ENCODE measurements around the gene PPP2R3B.

Gene PPP2R3B

GRCh38 chrX:314049-314448 is 72.7 kb downstream of the PPP2R3B start:
- CTCF ChIA-PET, result no interaction called here
- DNase-seq (ENCODE audit: extremely low spot score), result no peak
- POLR2A ChIA-PET, result no interaction called here
- no peak for TF ChIP-seq CTCF (IDR thresholded peaks at IDR 0.05; ENCODE audit: control extremely low read depth, extremely low read depth, low read depth, missing control alignments)

- ChIA-PET CTCF (no interaction called here), POLR2A (no interaction called here)
- no peak for DNase-seq (ENCODE audit: extremely low spot score)
- TF ChIP-seq CTCF (IDR thresholded peaks at IDR 0.05; ENCODE audit: control extremely low read depth, extremely low read depth, low read depth, missing control alignments), result no peak
Measured at GRCh38 chrX:313546-313945, 73.2 kb downstream of the PPP2R3B start.

GRCh38 chrX:312621-313331 is 73.9 kb downstream of the PPP2R3B start:
- POLR2A ChIA-PET, result no interaction called here
- no peak for TF ChIP-seq CTCF (IDR thresholded peaks at IDR 0.05; ENCODE audit: control extremely low read depth, extremely low read depth, low read depth, missing control alignments)
- CTCF ChIA-PET, result no interaction called here
- no peak for DNase-seq (ENCODE audit: extremely low spot score)

GRCh38 chrX:311156-312129 is 75.3 kb downstream of the PPP2R3B start:
- POLR2A ChIA-PET, result no interaction called here
- no peak for TF ChIP-seq CTCF (IDR thresholded peaks at IDR 0.05; ENCODE audit: control extremely low read depth, extremely low read depth, low read depth, missing control alignments)

GRCh38 chrX:310621-311155 is 76.0 kb downstream of the PPP2R3B start:
- no peak for TF ChIP-seq CTCF (IDR thresholded peaks at IDR 0.05; ENCODE audit: control extremely low read depth, extremely low read depth, low read depth, missing control alignments)
- CTCF ChIA-PET, result no interaction called here
- POLR2A ChIA-PET, result no interaction called here
- no peak for DNase-seq (ENCODE audit: extremely low spot score)

More at GRCh38 chrX:311156-312129, 75.3 kb downstream of the PPP2R3B start:
- CTCF ChIA-PET, result no interaction called here
- no peak for DNase-seq (ENCODE audit: extremely low spot score)

GRCh38 chrX:308821-309520 is 77.7 kb downstream of the PPP2R3B start:
- POLR2A ChIA-PET, result no interaction called here
- no peak for DNase-seq (ENCODE audit: extremely low spot score)
- CTCF ChIA-PET, result no interaction called here
- no peak for TF ChIP-seq CTCF (IDR thresholded peaks at IDR 0.05; ENCODE audit: control extremely low read depth, extremely low read depth, low read depth, missing control alignments)

All from GM10248 (cell line).